ENCODE data around the gene MIEN1. TPM values are rescaled to one million over a fixed set of nuclear protein-coding genes. Genes with fewer than 3 reads are reported as not detected.

The MIEN1 gene
- total RNA-seq, 2 experiments from 2014 or later, result 35.2 to 36.5 TPM

Small RNA genes within 50 kb of the gene (microRNA-seq; reads per million reads assigned to microRNA genes)
- not detected for gene MIR4728 (ENCODE audit: borderline microRNAs expressed, borderline replicate concordance)

Other genes with a start within 250 kb of the MIEN1 start
- not detected for gene NEUROD2, start 122.6 kb downstream of the MIEN1 start, total RNA-seq
- under 1 TPM in 1 of 2 experiments, not detected in 1; 0.14 TPM for gene PPP1R1B, start 103.6 kb downstream of the MIEN1 start, total RNA-seq
- 10 to 100 TPM; 56.1 to 56.8 TPM for gene STARD3, start 93.4 kb downstream of the MIEN1 start, total RNA-seq
- 1 to 10 TPM in 1 of 2 experiments, under 1 TPM in 1; 0.74 to 1.1 TPM for gene TCAP, start 65.2 kb downstream of the MIEN1 start, total RNA-seq
- not detected for gene PNMT, start 62.1 kb downstream of the MIEN1 start, total RNA-seq
- gene PGAP3, start 42.5 kb downstream of the MIEN1 start, total RNA-seq, result 10 to 100 TPM; 11.8 to 11.9 TPM
- 1 to 10 TPM; 6.0 to 6.3 TPM for gene ERBB2, start 30.5 kb downstream of the MIEN1 start, total RNA-seq
- 1 to 10 TPM; 2.0 to 2.1 TPM for gene GRB7, start 7.4 kb upstream of the MIEN1 start, total RNA-seq
- 10 to 100 TPM; 34.2 to 36.1 TPM for gene IKZF3, start 133.8 kb upstream of the MIEN1 start, total RNA-seq
- not detected for gene ZPBP2, start 137.7 kb upstream of the MIEN1 start, total RNA-seq
- gene GSDMB, start 188.1 kb upstream of the MIEN1 start, total RNA-seq, result 10 to 100 TPM; 22.2 to 25.5 TPM
- 10 to 100 TPM; 51.8 to 52.1 TPM for gene ORMDL3, start 197.1 kb upstream of the MIEN1 start, total RNA-seq
- not detected for gene LRRC3C, start 197.2 kb upstream of the MIEN1 start, total RNA-seq
- gene GSDMA, start 232.5 kb upstream of the MIEN1 start, total RNA-seq, result under 1 TPM in 1 of 2 experiments, not detected in 1; 0.17 TPM

All from activated naive CD4-positive, alpha-beta T cell treated with anti-CD3 and anti-CD28 coated beads for 36 hours (primary cell).